Adipocyte (in vitro differentiated cells): ENCODE results near the gene PROKR1.

Experiments
- DNase-seq: peaks from one replicate; pipeline ENCODE4 v3.0.0-alpha.2; 2015; ENCODE audit warnings: low read depth
- H3K27me3 ChIP-seq: replicated peaks from 2 replicates; pipeline ENCODE4 v1.7.0; 2013; ENCODE audit warnings: mild to moderate bottlenecking, low read length, moderate library complexity; ENCODE audit not compliant: control insufficient read depth, insufficient read depth
- H3K36me3 ChIP-seq: 2 replicates; pipeline ENCODE4 v1.7.0; 2013; ENCODE audit warnings: low read length, mild to moderate bottlenecking, moderate library complexity; ENCODE audit not compliant: control insufficient read depth, insufficient read depth, severe bottlenecking
- H3K4me1 ChIP-seq: 2 replicates; pipeline ENCODE4 v1.7.0; 2013; ENCODE audit warnings: mild to moderate bottlenecking, low read length, moderate library complexity; ENCODE audit not compliant: control insufficient read depth, insufficient read depth
- H3K4me3 ChIP-seq: 2 replicates; pipeline ENCODE4 v1.7.0; 2013; ENCODE audit warnings: mild to moderate bottlenecking, low read length, moderate library complexity
- H3K9ac ChIP-seq: 2 replicates; pipeline ENCODE4 v1.7.0; 2013; ENCODE audit warnings: mild to moderate bottlenecking, low read length, moderate library complexity
- H3K9me3 ChIP-seq: 2 replicates; pipeline ENCODE4 v1.7.0; 2013; ENCODE audit warnings: mild to moderate bottlenecking, low read length, moderate library complexity; ENCODE audit not compliant: control insufficient read depth

The PROKR1 gene

DNA sequence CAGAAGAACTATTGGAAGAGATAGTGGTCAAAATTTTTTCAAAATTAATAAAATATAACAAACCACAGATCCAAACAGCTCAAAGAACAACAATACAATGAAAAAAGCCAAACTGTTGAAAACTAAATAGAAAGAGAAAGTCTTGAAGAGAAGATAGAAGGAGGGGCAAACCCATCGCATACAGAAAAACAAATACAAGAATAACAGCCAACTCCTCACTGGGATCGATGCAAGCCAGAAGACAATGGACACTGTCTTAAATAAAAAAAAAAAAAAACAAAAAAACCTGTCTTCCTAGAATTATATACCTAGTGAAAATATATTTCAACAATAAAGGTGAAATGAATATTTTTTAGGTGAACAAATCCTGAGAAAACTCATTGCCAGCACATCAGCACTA lies 57.2 kb downstream of the PROKR1 start:
- H3K36me3 ChIP-seq = no peaks in the 10 kb centered on the region
- H3K9me3 ChIP-seq = peaks cover 29% of the 10 kb centered on the region
- H3K4me1 ChIP-seq = no peaks in the 10 kb centered on the region
- peaks cover 6% of the 10 kb centered on the region for H3K27me3 ChIP-seq
- no peak for DNase-seq
- H3K9ac ChIP-seq = no peak overlapping the region
- no peak overlapping the region for H3K4me3 ChIP-seq

GRCh38 chr2:68706637-68707036 lies 63.3 kb downstream of the PROKR1 start:
- Histone ChIP-seq H3K4me1 (no peaks in the 10 kb centered on the region), H3K9ac (no peak overlapping the region), H3K27me3 (peaks cover 21% of the 10 kb centered on the region), H3K4me3 (no peak overlapping the region), H3K36me3 (no peaks in the 10 kb centered on the region), H3K9me3 (no peaks in the 10 kb centered on the region)
- no peak for DNase-seq
